ENCODE results near the gene ILF2. TPM values are rescaled to one million over a fixed set of nuclear protein-coding genes. Genes with fewer than 3 reads are reported as not detected.
A peak's percentile ranks its signal among the peaks of the same experiment; 100 is the strongest.

The ILF2 gene
- polyA plus RNA-seq, 1 of the 3 experiments (the other 2 are of a cell fraction), result 189 TPM

- peaks cover 41% of the 10 kb centered on the region for H3F3A ChIP-seq (replicated peaks; ENCODE audit: insufficient read depth)
- peaks cover 0 to 5% of the 10 kb centered on the region in 2 experiments; a peak in 1 of 4 replicates for H3K4me1 ChIP-seq (ENCODE audit: control insufficient read depth in 1 of 2, insufficient read depth in 2 of 2, low read depth in 1 of 2, low read length in 1 of 2)
- DNase-seq, result no peak
- POLR2A ChIA-PET, result interaction anchor here (1.0 to 1.9 kb wide), 2 partner anchors 26 to 331 kb away, joined by 4 to 8 read pairs; partner anchors contain the start of genes CHTOP and RPS27
- WGBS (ENCODE audit: low lambda C conversion rate), result 80% methylated on average over 9 of the region's 9 CpGs
- H3K9ac ChIP-seq, result peak overlapping the region; percentile 80
- H3K36me3 ChIP-seq (replicated peaks in 1 of 2; ENCODE audit: control insufficient read depth in 1 of 2, insufficient read depth in 2 of 2, low read length in 1 of 2), result peaks cover 36 to 40% of the 10 kb centered on the region in 2 experiments
- H3K27ac ChIP-seq (ENCODE audit: low read depth in 2 of 2, low read length in 1 of 2), result no peak overlapping the region
- H3K27me3 ChIP-seq (ENCODE audit: insufficient read depth), result no peaks in the 10 kb centered on the region
- no peaks in the 10 kb centered on the region for H3K9me2 ChIP-seq
- H3K4me3 ChIP-seq (ENCODE audit: low read depth in 2 of 2, low read length in 1 of 2), result peak overlapping the region; percentile 60 to 92
- H3K9me3 ChIP-seq, result no peaks in the 10 kb centered on the region
- TF ChIP-seq SMC3 (IDR thresholded peaks at IDR 0.05; ENCODE audit: low read depth, low read length), result no peak
- TF ChIP-seq CTCF (IDR thresholded peaks at IDR 0.05), result no peak
- TF ChIP-seq REST (IDR thresholded peaks at IDR 0.05; ENCODE audit: low read depth, low read length), result no peak
- TF ChIP-seq USF2 (IDR thresholded peaks at IDR 0.05; ENCODE audit: borderline replicate concordance, low read depth, low read length), result no peak
- peaks cover 23% of the 10 kb centered on the region for H3K79me2 ChIP-seq (ENCODE audit: insufficient read depth)
- H3K4me2 ChIP-seq, result peak overlapping the region; percentile 94
- CTCF ChIA-PET, result interaction anchor here (0.6 to 1.4 kb wide), 4 partner anchors 10 to 18 kb away, joined by 3 read pairs; no protein-coding TSS in a partner anchor
- no peak overlapping the region for H2AFZ ChIP-seq (ENCODE audit: low read depth)
- H4K20me1 ChIP-seq (ENCODE audit: insufficient read depth), result no peaks in the 10 kb centered on the region
Measured at GRCh38 chr1:153659656-153660055, 11.1 kb downstream of the ILF2 start.

DNA sequence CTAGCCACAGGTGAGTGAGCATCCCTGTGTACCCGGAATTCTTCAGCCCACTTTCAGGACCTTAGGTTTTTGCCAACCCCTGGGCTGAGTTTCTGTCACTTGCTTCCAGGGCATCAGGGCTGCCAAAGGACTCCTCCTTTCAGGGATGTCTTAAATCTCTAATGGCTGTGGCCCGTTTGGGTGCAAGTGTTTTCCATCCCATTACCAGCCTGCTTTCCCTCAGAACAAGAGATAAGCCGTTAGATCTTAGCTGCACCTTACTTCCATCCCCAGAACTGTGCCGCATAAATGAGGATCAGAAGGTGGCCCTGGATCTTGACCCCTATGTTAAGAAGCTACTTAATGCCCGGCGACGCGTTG, 11.6 kb downstream of the ILF2 start:
- Histone ChIP-seq H3K4me1 (ENCODE audit: control insufficient read depth in 1 of 2, insufficient read depth in 2 of 2, low read depth in 1 of 2, low read length in 1 of 2) (peaks cover 0 to 5% of the 10 kb centered on the region in 2 experiments; a peak in 1 of 4 replicates), H3K9ac (peak overlapping the region; percentile 80), H3K9me2 (no peaks in the 10 kb centered on the region), H3K36me3 (replicated peaks in 1 of 2; ENCODE audit: control insufficient read depth in 1 of 2, insufficient read depth in 2 of 2, low read length in 1 of 2) (peaks cover 32 to 35% of the 10 kb centered on the region in 2 experiments), H3K27ac (ENCODE audit: low read depth in 2 of 2, low read length in 1 of 2) (peak overlapping the region; percentile 58 to 83; a peak in 2 of 4 replicates), H3K4me3 (ENCODE audit: low read depth in 2 of 2, low read length in 1 of 2) (peak overlapping the region; percentile 60 to 92), H3K27me3 (ENCODE audit: insufficient read depth) (no peaks in the 10 kb centered on the region), H4K20me1 (ENCODE audit: insufficient read depth) (no peaks in the 10 kb centered on the region), H3K79me2 (ENCODE audit: insufficient read depth) (peaks cover 23% of the 10 kb centered on the region), H3K9me3 (no peaks in the 10 kb centered on the region), H2AFZ (ENCODE audit: low read depth) (peak overlapping the region; percentile 97), H3F3A (replicated peaks; ENCODE audit: insufficient read depth) (peaks cover 36% of the 10 kb centered on the region), H3K4me2 (peak overlapping the region; percentile 94)
- TF ChIP-seq, protein P1, sequence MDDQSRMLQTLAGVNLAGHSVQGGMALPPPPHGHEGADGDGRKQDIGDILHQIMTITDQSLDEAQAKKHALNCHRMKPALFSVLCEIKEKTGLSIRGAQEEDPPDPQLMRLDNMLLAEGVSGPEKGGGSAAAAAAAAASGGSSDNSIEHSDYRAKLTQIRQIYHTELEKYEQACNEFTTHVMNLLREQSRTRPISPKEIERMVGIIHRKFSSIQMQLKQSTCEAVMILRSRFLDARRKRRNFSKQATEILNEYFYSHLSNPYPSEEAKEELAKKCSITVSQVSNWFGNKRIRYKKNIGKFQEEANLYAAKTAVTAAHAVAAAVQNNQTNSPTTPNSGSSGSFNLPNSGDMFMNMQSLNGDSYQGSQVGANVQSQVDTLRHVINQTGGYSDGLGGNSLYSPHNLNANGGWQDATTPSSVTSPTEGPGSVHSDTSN (IDR thresholded peaks at IDR 0.05), result no peak
- TF ChIP-seq RAD21 (IDR thresholded peaks at IDR 0.05; ENCODE audit: low read length) (no peak), RCOR1 (IDR thresholded peaks at IDR 0.05; ENCODE audit: low read length) (no peak), FOSL2 (IDR thresholded peaks at IDR 0.05; ENCODE audit: borderline replicate concordance, low read depth) (no peak), RFX5 (IDR thresholded peaks at IDR 0.05; ENCODE audit: low read length) (no peak), TEAD4 (IDR thresholded peaks at IDR 0.05; ENCODE audit: borderline replicate concordance, insufficient read depth) (no peak), TCF12 (IDR thresholded peaks at IDR 0.05) (no peak), EP300 (IDR thresholded peaks at IDR 0.05; ENCODE audit: borderline replicate concordance in 1 of 2, low read depth in 1 of 2, low read length in 1 of 2) (no peak)
- DNase-seq, result no peak
- CTCF ChIA-PET, result interaction anchor here (0.6 to 1.4 kb wide), 5 partner anchors 8 to 18 kb away, joined by 3 read pairs; no protein-coding TSS in a partner anchor
- 15% methylated on average over 8 of the region's 8 CpGs for WGBS (ENCODE audit: low lambda C conversion rate)
- POLR2A ChIA-PET, result interaction anchor here (0.9 to 1.9 kb wide), 3 partner anchors 25 to 331 kb away, joined by 3 to 8 read pairs (median 4); partner anchors contain the start of genes CHTOP and RPS27

Measured in SK-N-SH (cell line).